SU-DHL-6 (cell line): ENCODE data around the gene DMD.

Experiments
- CTCF ChIP-seq: fragments of 200-600 bp; sonication (generic); IDR thresholded peaks from one replicate; pipeline ENCODE4 v1.5.1; 2017; ENCODE audit warnings: antibody characterized with exemption, mild to moderate bottlenecking, low read length, moderate library complexity; ENCODE audit not compliant: insufficient read depth, poor library complexity, severe bottlenecking
- EZH2phosphoT487 ChIP-seq: fragments of 200-600 bp; sonication (generic), shearing (Covaris generic); conservative IDR thresholded peaks from 2 replicates; pipeline ENCODE4 v1.6.1; 2018; ENCODE audit warnings: mild to moderate bottlenecking, antibody characterized with exemption, low read length, moderate library complexity, mixed read lengths

- TF ChIP-seq CTCF, result no peak
- TF ChIP-seq EZH2phosphoT487, result no peak
Measured at GRCh38 chrX:33142331-33142730, 69.0 kb downstream of the DMD start.
